Ishikawa (cell line): Measurements from ENCODE around the gene SORT1.

Source experiments
- CEBPB ChIP-seq: IDR thresholded peaks from 2 replicates; pipeline ENCODE4 v1.6.1; 2012
- CREB1 ChIP-seq: IDR thresholded peaks from 2 replicates; pipeline ENCODE4 v1.6.1; 2012; ENCODE audit warnings: low read depth
- EGR1 ChIP-seq: IDR thresholded peaks from 2 replicates; pipeline ENCODE4 v1.6.1; 2012
- EP300 ChIP-seq: IDR thresholded peaks from 2 replicates; pipeline ENCODE4 v1.6.1; 2012; ENCODE audit warnings: borderline replicate concordance
- FOXM1 ChIP-seq: IDR thresholded peaks from 2 replicates; pipeline ENCODE4 v1.6.1; 2012; ENCODE audit warnings: low read depth, borderline replicate concordance
- NFIC ChIP-seq: IDR thresholded peaks from 2 replicates; pipeline ENCODE4 v1.6.1; 2012
- RAD21 ChIP-seq: IDR thresholded peaks from 2 replicates; pipeline ENCODE4 v1.6.1; 2012; ENCODE audit warnings: low read depth
- TAF1 ChIP-seq: IDR thresholded peaks from 2 replicates; pipeline ENCODE4 v1.6.1; 2012; ENCODE audit warnings: low read depth, mild to moderate bottlenecking
- TCF12 ChIP-seq: IDR thresholded peaks from 2 replicates; pipeline ENCODE4 v1.6.1; 2012; ENCODE audit warnings: low read depth
- TEAD4 ChIP-seq: IDR thresholded peaks from 2 replicates; pipeline ENCODE4 v1.6.1; 2012
- YY1 ChIP-seq: IDR thresholded peaks from 2 replicates; pipeline ENCODE4 v1.6.1; 2012; ENCODE audit warnings: low read depth
- ZBTB7A ChIP-seq: IDR thresholded peaks from 2 replicates; pipeline ENCODE4 v1.6.1; 2012; ENCODE audit warnings: low read depth
- TF ChIP-seq, protein P1 (sequence below): IDR thresholded peaks from 2 replicates; pipeline ENCODE4 v1.6.1; 2012; ENCODE audit warnings: low read depth, mild to moderate bottlenecking
- TF ChIP-seq, protein P2 (sequence below): IDR thresholded peaks from 2 replicates; pipeline ENCODE4 v1.6.1; 2012
- TF ChIP-seq, protein P3 (sequence below): IDR thresholded peaks from 2 replicates; pipeline ENCODE4 v1.6.1; 2012

Gene SORT1

DNA sequence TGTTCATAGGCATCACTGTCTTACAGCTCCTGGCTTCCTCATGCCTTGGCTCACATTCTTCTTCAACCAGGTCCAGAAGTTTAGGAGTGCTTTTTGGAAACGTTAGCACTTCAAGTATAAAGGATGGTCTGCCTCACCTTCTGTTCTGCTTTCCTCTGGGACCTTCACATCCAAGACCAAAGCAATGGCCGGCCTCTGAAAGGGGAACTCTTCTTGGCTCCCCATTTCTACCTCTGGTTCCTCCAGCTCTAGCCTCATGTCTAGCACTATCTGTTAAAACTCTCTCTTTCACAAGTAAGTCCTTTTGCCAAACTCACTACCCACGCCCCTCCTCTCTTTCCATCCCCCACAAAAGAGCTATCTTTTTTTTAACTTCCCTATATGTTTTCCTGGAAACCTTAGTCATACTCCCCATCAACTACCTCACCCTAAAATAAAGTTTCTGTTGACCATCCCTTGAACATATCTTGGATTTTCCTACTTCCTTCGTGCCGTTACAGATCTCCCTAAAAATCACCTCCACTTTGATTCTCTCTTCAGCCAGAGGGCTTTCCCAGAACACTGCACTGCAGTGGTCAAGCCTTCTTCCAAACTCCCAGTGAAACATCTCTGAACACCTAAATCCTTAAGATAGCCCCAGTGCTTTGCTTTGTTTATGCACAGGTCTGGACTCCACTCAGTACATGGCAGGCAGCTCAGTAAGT is 7.9 kb downstream of the SORT1 start:
- TF ChIP-seq RAD21 = no peak
- TF ChIP-seq, protein P1, sequence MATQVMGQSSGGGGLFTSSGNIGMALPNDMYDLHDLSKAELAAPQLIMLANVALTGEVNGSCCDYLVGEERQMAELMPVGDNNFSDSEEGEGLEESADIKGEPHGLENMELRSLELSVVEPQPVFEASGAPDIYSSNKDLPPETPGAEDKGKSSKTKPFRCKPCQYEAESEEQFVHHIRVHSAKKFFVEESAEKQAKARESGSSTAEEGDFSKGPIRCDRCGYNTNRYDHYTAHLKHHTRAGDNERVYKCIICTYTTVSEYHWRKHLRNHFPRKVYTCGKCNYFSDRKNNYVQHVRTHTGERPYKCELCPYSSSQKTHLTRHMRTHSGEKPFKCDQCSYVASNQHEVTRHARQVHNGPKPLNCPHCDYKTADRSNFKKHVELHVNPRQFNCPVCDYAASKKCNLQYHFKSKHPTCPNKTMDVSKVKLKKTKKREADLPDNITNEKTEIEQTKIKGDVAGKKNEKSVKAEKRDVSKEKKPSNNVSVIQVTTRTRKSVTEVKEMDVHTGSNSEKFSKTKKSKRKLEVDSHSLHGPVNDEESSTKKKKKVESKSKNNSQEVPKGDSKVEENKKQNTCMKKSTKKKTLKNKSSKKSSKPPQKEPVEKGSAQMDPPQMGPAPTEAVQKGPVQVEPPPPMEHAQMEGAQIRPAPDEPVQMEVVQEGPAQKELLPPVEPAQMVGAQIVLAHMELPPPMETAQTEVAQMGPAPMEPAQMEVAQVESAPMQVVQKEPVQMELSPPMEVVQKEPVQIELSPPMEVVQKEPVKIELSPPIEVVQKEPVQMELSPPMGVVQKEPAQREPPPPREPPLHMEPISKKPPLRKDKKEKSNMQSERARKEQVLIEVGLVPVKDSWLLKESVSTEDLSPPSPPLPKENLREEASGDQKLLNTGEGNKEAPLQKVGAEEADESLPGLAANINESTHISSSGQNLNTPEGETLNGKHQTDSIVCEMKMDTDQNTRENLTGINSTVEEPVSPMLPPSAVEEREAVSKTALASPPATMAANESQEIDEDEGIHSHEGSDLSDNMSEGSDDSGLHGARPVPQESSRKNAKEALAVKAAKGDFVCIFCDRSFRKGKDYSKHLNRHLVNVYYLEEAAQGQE = no peak

DNA sequence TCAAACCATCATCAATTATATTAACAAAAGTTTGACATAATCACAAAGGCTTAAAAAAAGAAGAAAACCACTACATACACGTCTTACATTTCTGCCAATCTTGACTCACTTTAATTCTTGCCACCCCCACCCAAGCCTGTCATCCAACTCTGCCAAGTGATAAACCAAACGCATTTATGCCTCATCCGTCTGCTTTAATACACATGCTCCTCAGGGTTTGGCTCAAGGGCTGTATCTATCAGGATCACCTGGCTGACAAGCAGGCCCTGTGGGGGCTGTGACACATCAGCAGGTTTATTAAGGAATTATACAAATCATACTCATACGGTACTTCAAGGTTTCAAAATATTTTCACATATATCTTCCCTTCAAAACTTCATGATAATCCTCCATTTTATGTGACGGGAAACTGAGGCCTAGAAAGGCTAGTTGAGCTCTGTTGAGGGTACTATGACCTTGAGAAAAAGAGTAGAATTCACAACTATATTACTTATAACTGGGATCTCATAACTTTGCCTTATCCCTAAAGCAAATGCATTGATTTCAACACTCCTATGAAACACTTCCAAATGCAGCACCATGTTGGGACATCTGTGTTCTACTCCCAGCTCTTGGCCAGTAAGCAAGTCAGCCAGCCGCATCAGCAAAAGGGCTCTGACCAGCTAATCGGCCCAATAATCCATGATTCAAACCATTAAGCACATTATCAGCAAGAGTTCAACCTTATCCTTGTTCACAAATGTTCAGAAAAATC is 8.7 kb downstream of the SORT1 start:
- TF ChIP-seq EGR1 (no peak), CREB1 (no peak), TAF1 (no peak), NFIC (no peak), CEBPB (no peak)
- TF ChIP-seq, protein P1 = no peak

DNA sequence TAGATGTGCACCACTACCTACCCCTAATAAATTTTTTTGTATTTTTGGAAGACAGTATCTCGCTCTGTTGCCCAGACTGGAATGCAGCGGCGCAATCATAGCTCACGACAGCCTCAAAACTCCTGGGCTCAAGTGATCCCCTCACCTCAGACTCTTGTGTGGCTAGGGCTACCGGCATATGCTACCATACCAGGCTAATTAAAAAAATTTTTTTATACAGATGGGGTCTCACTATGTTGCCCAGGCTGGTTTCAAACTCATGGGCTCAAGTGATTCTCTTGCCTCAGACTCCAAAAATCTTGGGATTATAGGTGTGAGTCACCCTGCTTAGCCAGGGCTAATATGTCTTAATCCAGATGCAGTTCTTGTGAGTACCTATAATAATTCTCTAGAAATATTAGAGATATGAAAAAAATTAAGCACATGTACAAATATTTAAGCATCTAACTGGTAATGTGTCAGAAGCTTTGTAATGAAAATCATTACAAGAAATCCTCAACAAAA is 9.5 kb downstream of the SORT1 start:
- TF ChIP-seq TEAD4 (no peak), CREB1 (no peak), EP300 (no peak), RAD21 (no peak), ZBTB7A (no peak), TCF12 (no peak), CEBPB (no peak), FOXM1 (no peak), YY1 (no peak), TAF1 (no peak), NFIC (no peak), EGR1 (no peak)
- TF ChIP-seq, protein P2, sequence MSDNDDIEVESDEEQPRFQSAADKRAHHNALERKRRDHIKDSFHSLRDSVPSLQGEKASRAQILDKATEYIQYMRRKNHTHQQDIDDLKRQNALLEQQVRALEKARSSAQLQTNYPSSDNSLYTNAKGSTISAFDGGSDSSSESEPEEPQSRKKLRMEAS = no peak
- TF ChIP-seq, protein P3, sequence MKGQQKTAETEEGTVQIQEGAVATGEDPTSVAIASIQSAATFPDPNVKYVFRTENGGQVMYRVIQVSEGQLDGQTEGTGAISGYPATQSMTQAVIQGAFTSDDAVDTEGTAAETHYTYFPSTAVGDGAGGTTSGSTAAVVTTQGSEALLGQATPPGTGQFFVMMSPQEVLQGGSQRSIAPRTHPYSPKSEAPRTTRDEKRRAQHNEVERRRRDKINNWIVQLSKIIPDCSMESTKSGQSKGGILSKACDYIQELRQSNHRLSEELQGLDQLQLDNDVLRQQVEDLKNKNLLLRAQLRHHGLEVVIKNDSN = no peak
- TF ChIP-seq, protein P1 = no peak

DNA sequence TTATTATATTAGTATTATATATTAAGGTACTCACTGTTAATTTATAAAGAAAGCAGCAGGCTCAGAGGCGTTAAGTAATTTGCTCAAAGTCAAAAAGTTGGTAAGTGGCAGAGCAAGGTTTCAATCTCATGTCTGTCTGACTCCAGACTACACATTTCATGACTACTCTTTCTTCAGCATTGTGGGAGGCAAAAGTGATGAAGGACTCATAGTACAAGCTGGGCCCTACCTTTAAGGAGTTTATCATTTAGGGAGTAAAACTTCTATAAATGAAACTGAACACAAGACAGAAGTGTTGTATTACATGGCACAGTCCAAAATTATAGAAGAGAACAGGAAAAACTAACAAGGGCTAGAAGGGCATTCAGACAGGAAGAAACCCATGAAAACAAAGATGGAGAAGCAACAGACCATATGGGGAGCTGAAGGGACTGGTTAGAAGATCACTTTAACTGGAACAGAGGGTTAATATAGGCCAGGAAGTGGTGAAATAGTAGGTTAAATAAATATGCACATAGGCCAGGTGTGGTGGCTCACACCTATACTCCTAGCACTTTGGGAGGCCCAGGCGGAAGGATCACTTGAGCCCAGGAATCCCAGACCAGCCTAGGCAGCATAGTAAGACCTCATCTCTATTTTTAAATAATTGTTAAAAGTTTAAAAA is 11.5 kb downstream of the SORT1 start:
- no peak for TF ChIP-seq CREB1
- TF ChIP-seq, protein P2 = no peak
- TF ChIP-seq, protein P3 = no peak
- no peak for TF ChIP-seq TAF1
- no peak for TF ChIP-seq FOXM1
- TF ChIP-seq, protein P1 = no peak
- TF ChIP-seq EP300 = no peak
- TF ChIP-seq NFIC = no peak
- TF ChIP-seq TCF12 = no peak
- TF ChIP-seq YY1 = no peak
- TF ChIP-seq RAD21 = no peak
- no peak for TF ChIP-seq EGR1
